ENCODE results near the gene ERGIC2. TPM values are rescaled to one million over a fixed set of nuclear protein-coding genes. Genes with fewer than 3 reads are reported as not detected.

Gene ERGIC2
- total and polyA plus RNA-seq, 9 of the 15 experiments (the other 6 are each of a cell fraction or from before 2014, with no cell fraction given) = 24.1 to 180 (median 75.7) TPM

GRCh38 chr12:29334937-29335336 lies 46.0 kb downstream of the ERGIC2 start (continued):
- TF ChIP-seq, protein P1, sequence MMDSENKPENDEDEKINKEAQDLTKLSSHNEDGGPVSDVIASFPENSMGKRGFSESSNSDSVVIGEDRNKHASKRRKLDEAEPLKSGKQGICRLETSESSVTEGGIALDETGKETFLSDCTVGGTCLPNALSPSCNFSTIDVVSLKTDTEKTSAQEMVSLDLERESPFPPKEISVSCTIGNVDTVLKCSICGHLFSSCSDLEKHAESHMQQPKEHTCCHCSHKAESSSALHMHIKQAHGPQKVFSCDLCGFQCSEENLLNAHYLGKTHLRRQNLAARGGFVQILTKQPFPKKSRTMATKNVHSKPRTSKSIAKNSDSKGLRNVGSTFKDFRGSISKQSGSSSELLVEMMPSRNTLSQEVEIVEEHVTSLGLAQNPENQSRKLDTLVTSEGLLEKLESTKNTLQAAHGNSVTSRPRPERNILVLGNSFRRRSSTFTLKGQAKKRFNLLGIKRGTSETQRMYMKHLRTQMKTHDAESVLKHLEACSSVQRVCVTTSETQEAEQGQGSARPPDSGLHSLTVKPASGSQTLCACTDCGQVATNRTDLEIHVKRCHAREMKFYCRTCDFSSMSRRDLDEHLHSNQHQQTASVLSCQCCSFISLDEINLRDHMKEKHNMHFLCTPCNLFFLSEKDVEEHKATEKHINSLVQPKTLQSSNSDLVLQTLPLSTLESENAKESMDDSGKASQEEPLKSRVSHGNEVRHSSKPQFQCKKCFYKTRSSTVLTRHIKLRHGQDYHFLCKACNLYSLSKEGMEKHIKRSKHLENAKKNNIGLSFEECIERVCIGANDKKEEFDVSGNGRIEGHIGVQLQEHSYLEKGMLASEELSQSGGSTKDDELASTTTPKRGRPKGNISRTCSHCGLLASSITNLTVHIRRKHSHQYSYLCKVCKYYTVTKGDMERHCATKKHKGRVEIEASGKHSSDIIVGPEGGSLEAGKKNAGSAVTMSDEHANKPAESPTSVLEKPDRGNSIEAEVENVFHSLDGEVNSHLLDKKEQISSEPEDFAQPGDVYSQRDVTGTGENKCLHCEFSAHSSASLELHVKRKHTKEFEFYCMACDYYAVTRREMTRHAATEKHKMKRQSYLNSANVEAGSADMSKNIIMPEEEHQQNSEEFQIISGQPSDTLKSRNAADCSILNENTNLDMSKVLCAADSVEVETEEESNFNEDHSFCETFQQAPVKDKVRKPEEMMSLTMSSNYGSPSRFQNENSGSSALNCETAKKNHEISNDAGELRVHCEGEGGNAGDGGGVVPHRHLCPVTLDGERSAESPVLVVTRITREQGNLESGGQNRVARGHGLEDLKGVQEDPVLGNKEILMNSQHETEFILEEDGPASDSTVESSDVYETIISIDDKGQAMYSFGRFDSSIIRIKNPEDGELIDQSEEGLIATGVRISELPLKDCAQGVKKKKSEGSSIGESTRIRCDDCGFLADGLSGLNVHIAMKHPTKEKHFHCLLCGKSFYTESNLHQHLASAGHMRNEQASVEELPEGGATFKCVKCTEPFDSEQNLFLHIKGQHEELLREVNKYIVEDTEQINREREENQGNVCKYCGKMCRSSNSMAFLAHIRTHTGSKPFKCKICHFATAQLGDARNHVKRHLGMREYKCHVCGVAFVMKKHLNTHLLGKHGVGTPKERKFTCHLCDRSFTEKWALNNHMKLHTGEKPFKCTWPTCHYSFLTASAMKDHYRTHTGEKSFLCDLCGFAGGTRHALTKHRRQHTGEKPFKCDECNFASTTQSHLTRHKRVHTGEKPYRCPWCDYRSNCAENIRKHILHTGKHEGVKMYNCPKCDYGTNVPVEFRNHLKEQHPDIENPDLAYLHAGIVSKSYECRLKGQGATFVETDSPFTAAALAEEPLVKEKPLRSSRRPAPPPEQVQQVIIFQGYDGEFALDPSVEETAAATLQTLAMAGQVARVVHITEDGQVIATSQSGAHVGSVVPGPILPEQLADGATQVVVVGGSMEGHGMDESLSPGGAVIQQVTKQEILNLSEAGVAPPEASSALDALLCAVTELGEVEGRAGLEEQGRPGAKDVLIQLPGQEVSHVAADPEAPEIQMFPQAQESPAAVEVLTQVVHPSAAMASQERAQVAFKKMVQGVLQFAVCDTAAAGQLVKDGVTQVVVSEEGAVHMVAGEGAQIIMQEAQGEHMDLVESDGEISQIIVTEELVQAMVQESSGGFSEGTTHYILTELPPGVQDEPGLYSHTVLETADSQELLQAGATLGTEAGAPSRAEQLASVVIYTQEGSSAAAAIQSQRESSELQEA (IDR thresholded peaks at IDR 0.05; ENCODE audit: low read depth) = no peak
- TF ChIP-seq GABPB1 (CRISPR knock-in tag; IDR thresholded peaks at IDR 0.05) = no peak
- no peak for TF ChIP-seq KLF1 (tag; IDR thresholded peaks at IDR 0.05)

- Histone ChIP-seq H2AFZ (ENCODE audit: low read depth, low read length) (no peak overlapping the region), H3K4me3 (no peak overlapping the region), H3K4me2 (ENCODE audit: insufficient read depth, low read length) (no peak overlapping the region), H3K36me3 (ENCODE audit: control insufficient read depth, insufficient read depth, low read length) (no peaks in the 10 kb centered on the region), H3K9me3 (replicated peaks; ENCODE audit: control insufficient read depth, insufficient read depth, low read depth, low read length) (no peaks in the 10 kb centered on the region), H3K4me1 (replicated peaks in 1 of 2; ENCODE audit: control insufficient read depth in 2 of 2, insufficient read depth in 2 of 2, low read length in 2 of 2) (no peaks in the 10 kb centered on the region), H4K20me1 (replicated peaks; ENCODE audit: control insufficient read depth, insufficient read depth, low read length) (no peaks in the 10 kb centered on the region), H3K9me1 (ENCODE audit: control insufficient read depth, insufficient read depth, low read length) (no peaks in the 10 kb centered on the region), H3K27me3 (ENCODE audit: control insufficient read depth in 2 of 2, insufficient read depth in 2 of 2, low read length in 2 of 2) (no peaks in the 10 kb centered on the region), H3K27ac (ENCODE audit: extremely low read depth, low read depth, low read length) (no peak overlapping the region), H3K9ac (ENCODE audit: insufficient read depth in 1 of 2, low read depth in 2 of 2, low read length in 2 of 2) (no peak overlapping the region), H3K79me2 (ENCODE audit: control insufficient read depth, insufficient read depth, low read length) (no peaks in the 10 kb centered on the region)
- TF ChIP-seq MAFG (tag; conservative IDR thresholded peaks at IDR 0.05) (0 out of 2 replicates have a peak, but pooled peaks have one; percentile 34), CHD4 (IDR thresholded peaks at IDR 0.05; ENCODE audit: insufficient read depth, insufficient replicate concordance, low read depth, low read length, poor library complexity, severe bottlenecking) (no peak), C11orf30 (IDR thresholded peaks at IDR 0.05; ENCODE audit: low read depth) (peak; percentile 29; the same call in 1 of the 2 replicates), ZNF431 (CRISPR knock-in tag; IDR thresholded peaks at IDR 0.05) (no peak), POLR2AphosphoS2 (IDR thresholded peaks at IDR 0.05; ENCODE audit: low read length) (0 out of 2 replicates have a peak, but pooled peaks have one; percentile 42), RBM14 (IDR thresholded peaks at IDR 0.05; ENCODE audit: borderline replicate concordance, insufficient read depth, low read depth, low read length) (no peak), ZNF316 (IDR thresholded peaks at IDR 0.05) (peak; percentile 62), ARID3B (CRISPR knock-in tag; IDR thresholded peaks at IDR 0.05; ENCODE audit: borderline replicate concordance) (no peak)
- ChIA-PET POLR2A (no interaction called here), CTCF (ENCODE audit: low intra/inter-chr PET ratio) (no interaction called here)
- in situ Hi-C loops (cut with MboI) (no loop called here), intact Hi-C loops (cut with micrococcal nuclease) (no loop called here)
- BruUV-seq (replicated peaks) = no TSS peak
- no peak for ATAC-seq
- no peak for DNase-seq (ENCODE audit: extremely low read depth in 1 of 4, low spot score in 3 of 4)
- no peak for FAIRE-seq
- WGBS (ENCODE audit: insufficient coverage, low coverage, missing lambda C conversion rate) = 0% methylated on average over 1 of the region's 1 CpG
These were observed 47.8 kb downstream of the ERGIC2 start for GRCh38 chr12:29333178-29333577.
